Kidney glomerular epithelial cell (primary cell): Measurements from ENCODE around the gene IGSF21.
"Not testable (repeated sequence)": the region's sequence is repeated elsewhere in the genome, so short reads cannot be mapped to it uniquely, and the experiment has no call there.

Experiments used
- DNase-seq: peaks from one replicate; lab custom pipeline; 2025; lab: John Stamatoyannopoulos, UW

The IGSF21 gene

GRCh38 chr1:18404460-18404859 is 296.9 kb downstream of the IGSF21 start:
- no peak for DNase-seq

- no peak for DNase-seq
These were observed 299.8 kb downstream of the IGSF21 start for GRCh38 chr1:18407166-18408045.

GRCh38 chr1:18408656-18409370 is 301.2 kb downstream of the IGSF21 start:
- no peak for DNase-seq

GRCh38 chr1:18409609-18410237 is 302.1 kb downstream of the IGSF21 start:
- no peak for DNase-seq

- no peak for DNase-seq
These were observed 302.8 kb downstream of the IGSF21 start for GRCh38 chr1:18410407-18410806.

- DNase-seq: no peak
These were observed 303.7 kb downstream of the IGSF21 start for GRCh38 chr1:18411321-18411720.

GRCh38 chr1:18411820-18412641 is 304.4 kb downstream of the IGSF21 start:
- DNase-seq: no peak

GRCh38 chr1:18412882-18413353 is 305.3 kb downstream of the IGSF21 start:
- no peak for DNase-seq

- no peak for DNase-seq
These were observed 306.1 kb downstream of the IGSF21 start for GRCh38 chr1:18413541-18414305.

- DNase-seq: no peak
These were observed 306.7 kb downstream of the IGSF21 start for GRCh38 chr1:18414321-18414720.

- DNase-seq: no peak
These were observed 307.4 kb downstream of the IGSF21 start for GRCh38 chr1:18414872-18415447.

GRCh38 chr1:18415448-18416027 is 307.9 kb downstream of the IGSF21 start:
- DNase-seq: no peak

GRCh38 chr1:18416126-18416525 is 308.5 kb downstream of the IGSF21 start:
- DNase-seq: not testable (repeated sequence)

- no peak for DNase-seq
These were observed 310.0 kb downstream of the IGSF21 start for GRCh38 chr1:18417316-18418269.

GRCh38 chr1:18419113-18419844 is 311.7 kb downstream of the IGSF21 start:
- DNase-seq: no peak

GRCh38 chr1:18419845-18420184 is 312.2 kb downstream of the IGSF21 start:
- no peak for DNase-seq

- no peak for DNase-seq
These were observed 314.6 kb downstream of the IGSF21 start for GRCh38 chr1:18422076-18422777.

GRCh38 chr1:18422954-18423353 is 315.4 kb downstream of the IGSF21 start:
- no peak for DNase-seq
